Neural cell (in vitro differentiated cells): ENCODE data around the gene APOOL.

Experiments used
- EP300 ChIP-seq: fragments of 450-650 bp; conservative IDR thresholded peaks from 2 replicates; pipeline ENCODE4 v1.6.1; 2014; ENCODE audit warnings: antibody characterized with exemption, mild to moderate bottlenecking, moderate library complexity; ENCODE audit not compliant: poor library complexity, severe bottlenecking
- EZH2 ChIP-seq: fragments of 200-600, 300-800 bp; shearing (Covaris generic), sonication (generic); IDR thresholded peaks from 2 replicates; pipeline ENCODE4 v1.6.1; 2014; ENCODE audit warnings: antibody characterized with exemption, low read length, borderline replicate concordance, mild to moderate bottlenecking; ENCODE audit not compliant: insufficient read depth, poor library complexity, severe bottlenecking
- MXI1 ChIP-seq: fragments of 450-650 bp; conservative IDR thresholded peaks from 2 replicates; pipeline ENCODE4 v1.6.1; 2014; ENCODE audit warnings: antibody characterized with exemption, mild to moderate bottlenecking; ENCODE audit not compliant: poor library complexity, severe bottlenecking
- POLR2AphosphoS5 ChIP-seq: IDR thresholded peaks from 2 replicates; pipeline ENCODE4 v1.6.1; 2012
- RAD21 ChIP-seq: fragments of 450-650 bp; conservative IDR thresholded peaks from 2 replicates; pipeline ENCODE4 v1.6.1; 2014; ENCODE audit warnings: antibody characterized with exemption, mild to moderate bottlenecking, moderate library complexity
- TAF1 ChIP-seq: IDR thresholded peaks from 2 replicates; pipeline ENCODE4 v1.6.1; 2012; ENCODE audit warnings: low read depth
- TF ChIP-seq, protein P1 (sequence below): fragments of 450-650 bp; IDR thresholded peaks from 2 replicates; pipeline ENCODE4 v1.5.1; 2014; ENCODE audit warnings: antibody characterized with exemption, mild to moderate bottlenecking, moderate library complexity; ENCODE audit not compliant: poor library complexity, severe bottlenecking
- TF ChIP-seq, protein P2 (sequence below): IDR thresholded peaks from 2 replicates; pipeline ENCODE4 v1.6.1; 2012; ENCODE audit warnings: borderline replicate concordance

DNA sequence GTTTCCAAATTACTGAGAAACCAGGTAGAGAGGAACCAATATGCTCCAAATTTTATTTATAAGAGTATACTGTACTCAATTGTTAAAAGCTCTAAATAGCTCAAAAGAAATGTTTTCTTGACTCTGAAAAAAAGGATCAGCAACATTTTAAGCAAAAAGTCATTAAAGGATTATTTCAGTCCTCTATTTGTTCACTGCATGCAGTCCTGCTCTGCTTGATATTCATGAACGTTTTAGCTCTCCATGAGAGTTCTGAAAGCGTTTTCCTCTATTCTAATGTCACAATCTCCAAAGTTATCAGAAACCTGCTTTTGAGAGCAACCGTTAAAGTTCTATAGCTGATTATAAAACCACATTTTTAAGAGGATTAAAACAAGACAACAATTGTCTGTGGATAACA is 110.5 kb downstream of the APOOL start:
- TF ChIP-seq, protein P1, sequence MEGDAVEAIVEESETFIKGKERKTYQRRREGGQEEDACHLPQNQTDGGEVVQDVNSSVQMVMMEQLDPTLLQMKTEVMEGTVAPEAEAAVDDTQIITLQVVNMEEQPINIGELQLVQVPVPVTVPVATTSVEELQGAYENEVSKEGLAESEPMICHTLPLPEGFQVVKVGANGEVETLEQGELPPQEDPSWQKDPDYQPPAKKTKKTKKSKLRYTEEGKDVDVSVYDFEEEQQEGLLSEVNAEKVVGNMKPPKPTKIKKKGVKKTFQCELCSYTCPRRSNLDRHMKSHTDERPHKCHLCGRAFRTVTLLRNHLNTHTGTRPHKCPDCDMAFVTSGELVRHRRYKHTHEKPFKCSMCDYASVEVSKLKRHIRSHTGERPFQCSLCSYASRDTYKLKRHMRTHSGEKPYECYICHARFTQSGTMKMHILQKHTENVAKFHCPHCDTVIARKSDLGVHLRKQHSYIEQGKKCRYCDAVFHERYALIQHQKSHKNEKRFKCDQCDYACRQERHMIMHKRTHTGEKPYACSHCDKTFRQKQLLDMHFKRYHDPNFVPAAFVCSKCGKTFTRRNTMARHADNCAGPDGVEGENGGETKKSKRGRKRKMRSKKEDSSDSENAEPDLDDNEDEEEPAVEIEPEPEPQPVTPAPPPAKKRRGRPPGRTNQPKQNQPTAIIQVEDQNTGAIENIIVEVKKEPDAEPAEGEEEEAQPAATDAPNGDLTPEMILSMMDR: no peak
- no peak for TF ChIP-seq RAD21
- no peak for TF ChIP-seq POLR2AphosphoS5
- TF ChIP-seq TAF1: no peak
- TF ChIP-seq, protein P2, sequence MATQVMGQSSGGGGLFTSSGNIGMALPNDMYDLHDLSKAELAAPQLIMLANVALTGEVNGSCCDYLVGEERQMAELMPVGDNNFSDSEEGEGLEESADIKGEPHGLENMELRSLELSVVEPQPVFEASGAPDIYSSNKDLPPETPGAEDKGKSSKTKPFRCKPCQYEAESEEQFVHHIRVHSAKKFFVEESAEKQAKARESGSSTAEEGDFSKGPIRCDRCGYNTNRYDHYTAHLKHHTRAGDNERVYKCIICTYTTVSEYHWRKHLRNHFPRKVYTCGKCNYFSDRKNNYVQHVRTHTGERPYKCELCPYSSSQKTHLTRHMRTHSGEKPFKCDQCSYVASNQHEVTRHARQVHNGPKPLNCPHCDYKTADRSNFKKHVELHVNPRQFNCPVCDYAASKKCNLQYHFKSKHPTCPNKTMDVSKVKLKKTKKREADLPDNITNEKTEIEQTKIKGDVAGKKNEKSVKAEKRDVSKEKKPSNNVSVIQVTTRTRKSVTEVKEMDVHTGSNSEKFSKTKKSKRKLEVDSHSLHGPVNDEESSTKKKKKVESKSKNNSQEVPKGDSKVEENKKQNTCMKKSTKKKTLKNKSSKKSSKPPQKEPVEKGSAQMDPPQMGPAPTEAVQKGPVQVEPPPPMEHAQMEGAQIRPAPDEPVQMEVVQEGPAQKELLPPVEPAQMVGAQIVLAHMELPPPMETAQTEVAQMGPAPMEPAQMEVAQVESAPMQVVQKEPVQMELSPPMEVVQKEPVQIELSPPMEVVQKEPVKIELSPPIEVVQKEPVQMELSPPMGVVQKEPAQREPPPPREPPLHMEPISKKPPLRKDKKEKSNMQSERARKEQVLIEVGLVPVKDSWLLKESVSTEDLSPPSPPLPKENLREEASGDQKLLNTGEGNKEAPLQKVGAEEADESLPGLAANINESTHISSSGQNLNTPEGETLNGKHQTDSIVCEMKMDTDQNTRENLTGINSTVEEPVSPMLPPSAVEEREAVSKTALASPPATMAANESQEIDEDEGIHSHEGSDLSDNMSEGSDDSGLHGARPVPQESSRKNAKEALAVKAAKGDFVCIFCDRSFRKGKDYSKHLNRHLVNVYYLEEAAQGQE: no peak
- TF ChIP-seq EP300: no peak
- TF ChIP-seq EZH2: no peak
- no peak for TF ChIP-seq MXI1
